Duodenal mucosa (tissue), 2 donors: ENCODE results near the gene QPCTL.
"Not testable (repeated sequence)": the region's sequence is repeated elsewhere in the genome, so short reads cannot be mapped to it uniquely, and the experiment has no call there.

Source experiments
- H3K27ac ChIP-seq: one replicate; pipeline ENCODE4 v1.7.0; 2013; ENCODE audit warnings: low read depth, low read length
- H3K27me3 ChIP-seq, 2 donors: one replicate each; pipeline ENCODE4 v1.7.0; 2013; ENCODE audit warnings: low read length in 2 of 2, control low read depth in 1 of 2; ENCODE audit not compliant: insufficient read depth in 2 of 2, control insufficient read depth in 1 of 2
- H3K36me3 ChIP-seq, 2 donors: one replicate each; pipeline ENCODE4 v1.7.0; 2013; ENCODE audit warnings: low read length in 2 of 2, control low read depth in 1 of 2; ENCODE audit not compliant: insufficient read depth in 2 of 2, control insufficient read depth in 1 of 2
- H3K4me1 ChIP-seq, 2 donors: one replicate each; pipeline ENCODE4 v1.7.0; 2013; ENCODE audit warnings: low read length in 2 of 2, control low read depth in 1 of 2; ENCODE audit not compliant: insufficient read depth in 2 of 2, control insufficient read depth in 1 of 2
- H3K4me3 ChIP-seq, 2 donors: one replicate each; pipeline ENCODE4 v1.7.0; 2013; ENCODE audit warnings: low read length in 2 of 2, low read depth in 1 of 2
- H3K9ac ChIP-seq, 2 donors: one replicate each; pipeline ENCODE4 v1.7.0; 2013; ENCODE audit warnings: low read length in 2 of 2, low read depth in 1 of 2
- H3K9me3 ChIP-seq, 2 donors: one replicate each; pipeline ENCODE4 v1.7.0; 2013; ENCODE audit warnings: low read length in 2 of 2, control low read depth in 1 of 2; ENCODE audit not compliant: control insufficient read depth in 1 of 2

Gene QPCTL

DNA sequence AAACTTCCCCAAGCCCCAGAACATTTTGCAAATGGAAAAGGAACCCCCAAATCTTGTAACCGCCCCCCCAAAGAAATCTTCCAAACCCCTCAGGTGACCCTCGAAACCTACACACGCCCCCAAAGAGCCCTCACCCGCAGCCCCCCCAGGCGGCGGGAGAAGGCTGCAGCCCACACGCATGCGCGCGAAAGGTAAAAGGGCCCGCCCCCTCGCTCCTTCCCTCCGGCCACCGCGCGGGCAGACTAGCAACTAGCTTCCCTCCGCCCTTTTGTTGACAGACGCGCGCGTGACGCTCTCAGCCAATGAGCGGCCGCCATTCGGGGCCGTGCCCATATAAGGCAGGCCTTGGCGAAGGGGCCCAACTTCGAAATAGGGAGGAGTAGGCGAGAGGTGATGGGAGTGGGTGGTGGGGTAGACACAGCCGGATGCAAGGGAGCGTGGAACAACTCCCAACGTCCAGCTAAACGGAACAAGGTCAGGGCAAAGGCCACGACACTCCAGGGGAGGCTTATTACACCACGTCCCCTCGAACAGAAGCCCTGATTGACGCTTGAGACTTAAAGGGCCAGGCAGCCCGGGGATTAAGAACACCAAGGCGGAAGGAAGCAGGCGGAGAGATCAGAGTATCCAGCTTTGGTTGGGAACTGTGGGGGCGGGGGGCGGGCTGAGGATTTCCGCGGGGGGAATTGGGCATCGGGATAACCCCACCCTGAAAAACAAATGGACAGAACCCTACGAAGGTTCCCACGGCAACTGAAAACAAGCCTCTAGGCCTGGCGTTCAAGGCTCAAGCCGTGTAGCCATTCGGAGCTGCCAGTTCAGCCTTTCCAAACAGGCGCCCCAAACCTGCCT lies 24.9 kb downstream of the QPCTL start:
- no peaks in the 10 kb centered on the region for H3K36me3 ChIP-seq
- peak overlapping the region; percentile 79 to 90 for H3K4me3 ChIP-seq
- no peaks in the 10 kb centered on the region for H3K9me3 ChIP-seq
- no peaks in the 10 kb centered on the region for H3K27me3 ChIP-seq
- H3K27ac ChIP-seq = peak overlapping the region; percentile 90
- H3K9ac ChIP-seq = peak overlapping the region; percentile 96 to 99
- peaks cover 22 to 25% of the 10 kb centered on the region in 2 donors for H3K4me1 ChIP-seq

DNA sequence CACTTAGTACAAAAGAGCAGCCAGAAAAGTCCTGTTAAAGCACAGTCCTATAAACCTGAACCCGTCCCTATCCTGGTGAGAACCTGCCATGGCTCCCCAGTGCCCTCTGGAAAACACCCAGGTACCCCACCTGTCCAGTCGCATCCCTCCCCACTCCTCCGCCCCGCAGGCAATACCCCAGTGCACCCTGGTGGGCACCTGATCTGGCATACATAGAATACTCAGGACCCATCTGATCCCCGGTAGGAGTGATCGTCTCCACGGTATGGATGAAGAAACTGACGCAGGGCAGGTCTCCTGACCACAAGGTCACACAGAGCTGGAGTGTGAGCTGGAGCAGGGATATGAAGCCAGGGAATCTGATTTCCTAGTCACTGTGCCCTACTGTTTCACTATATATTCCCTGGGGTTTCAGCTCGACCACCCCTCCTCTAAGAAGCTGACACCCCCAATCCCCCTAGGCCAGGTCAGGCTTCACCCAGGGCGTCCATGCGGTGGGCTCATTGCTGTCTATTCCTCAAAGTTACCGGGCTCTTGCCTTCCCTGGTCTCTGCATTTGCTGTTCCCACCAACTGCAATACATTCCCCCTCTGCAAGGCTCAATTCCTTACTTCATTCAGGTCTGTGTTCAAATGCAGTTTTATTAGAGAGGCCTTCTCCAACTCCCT lies 25.7 kb downstream of the QPCTL start:
- peak overlapping the region; percentile 78 to 89 for H3K9ac ChIP-seq
- peaks cover 0 to 2% of the 10 kb centered on the region in 2 donors for H3K36me3 ChIP-seq
- peaks cover 22 to 25% of the 10 kb centered on the region in 2 donors for H3K4me1 ChIP-seq
- H3K27me3 ChIP-seq = no peaks in the 10 kb centered on the region
- H3K4me3 ChIP-seq = peak overlapping the region; percentile 64 to 90
- H3K27ac ChIP-seq = peak overlapping the region; percentile 90
- no peaks in the 10 kb centered on the region for H3K9me3 ChIP-seq

DNA sequence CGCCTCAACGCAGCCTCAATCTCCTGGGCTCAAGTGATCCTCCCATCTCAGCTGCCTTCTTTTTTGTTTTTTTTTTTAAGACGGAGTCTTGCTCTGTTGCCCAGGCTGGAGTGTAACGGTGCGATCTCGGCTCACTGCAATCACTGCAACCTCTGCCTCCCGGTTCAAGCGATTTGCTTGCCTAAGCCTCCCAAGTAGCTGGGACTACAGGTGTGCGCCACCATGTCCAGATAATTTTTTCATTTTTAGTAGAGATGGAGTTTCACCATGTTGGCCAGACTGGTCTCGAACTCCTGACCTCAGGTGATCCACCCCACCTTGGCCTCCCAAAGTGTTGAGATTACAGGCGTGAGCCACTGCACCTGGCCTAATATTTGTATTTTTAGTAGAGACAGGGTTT lies 27.6 kb downstream of the QPCTL start:
- not testable (repeated sequence) for H3K27ac ChIP-seq, H3K9me3 ChIP-seq, H3K27me3 ChIP-seq

DNA sequence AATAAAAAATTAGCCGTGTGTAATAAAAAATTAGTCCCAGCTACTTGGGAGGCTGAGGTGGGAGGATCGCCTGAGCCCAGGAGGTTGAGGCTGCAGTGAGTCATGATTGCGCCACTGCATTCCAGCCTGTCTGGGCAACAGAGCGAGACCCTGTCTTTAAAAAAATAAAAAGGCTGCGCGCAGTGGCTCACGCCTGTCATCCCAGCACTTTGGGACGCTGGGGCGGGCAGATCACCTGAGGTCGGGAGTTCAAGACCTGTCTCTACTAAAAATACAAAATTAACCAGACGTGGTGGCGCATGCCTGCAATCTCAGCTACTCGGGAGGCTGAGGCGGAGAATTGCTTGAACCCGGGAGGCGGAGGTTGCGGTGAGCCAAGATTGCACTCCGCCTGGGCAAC lies 36.2 kb downstream of the QPCTL start:
- not testable (repeated sequence) for H3K27me3 ChIP-seq, H3K27ac ChIP-seq, H3K4me1 ChIP-seq

More for the DNA sequence above, 27.6 kb downstream of the QPCTL start:
- peaks cover 22 to 25% of the 10 kb centered on the region in 2 donors for H3K4me1 ChIP-seq
- not testable (repeated sequence) for H3K9ac ChIP-seq, H3K4me3 ChIP-seq, H3K36me3 ChIP-seq

DNA sequence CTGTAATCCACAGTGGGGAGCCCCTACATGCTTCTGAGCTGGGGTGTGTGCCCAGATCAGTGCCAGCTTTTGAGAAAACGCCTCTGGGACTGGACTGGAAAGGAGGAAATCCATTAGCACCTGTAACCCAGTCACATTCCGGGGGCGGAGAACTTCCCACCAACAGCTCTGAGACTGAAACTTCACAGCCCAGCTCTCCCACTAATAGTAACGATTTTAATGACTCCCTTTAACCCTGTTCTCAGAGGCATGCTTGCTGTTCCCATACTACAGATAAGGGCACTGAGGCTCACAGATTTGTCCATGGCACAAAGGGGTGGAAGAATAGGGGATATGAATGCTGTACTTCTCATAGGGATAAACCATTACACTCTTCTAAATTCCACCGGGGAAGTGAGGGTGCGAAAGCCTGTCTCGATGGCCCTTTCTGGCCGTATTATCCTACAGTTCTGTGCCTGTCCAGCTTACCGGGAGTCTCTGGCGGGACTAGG lies 37.4 kb downstream of the QPCTL start:
- Histone ChIP-seq H3K27me3 (no peaks in the 10 kb centered on the region), H3K36me3 (no peaks in the 10 kb centered on the region), H3K9me3 (no peaks in the 10 kb centered on the region), H3K4me3 (peak overlapping the region; percentile 90 to 95), H3K4me1 (peaks cover 4 to 9% of the 10 kb centered on the region in 2 donors), H3K9ac (peak overlapping the region; percentile 61 to 98), H3K27ac (no peak overlapping the region)

More for the DNA sequence above, 36.2 kb downstream of the QPCTL start:
- H3K9ac ChIP-seq, H3K4me3 ChIP-seq, H3K9me3 ChIP-seq, H3K36me3 ChIP-seq: not testable (repeated sequence)

DNA sequence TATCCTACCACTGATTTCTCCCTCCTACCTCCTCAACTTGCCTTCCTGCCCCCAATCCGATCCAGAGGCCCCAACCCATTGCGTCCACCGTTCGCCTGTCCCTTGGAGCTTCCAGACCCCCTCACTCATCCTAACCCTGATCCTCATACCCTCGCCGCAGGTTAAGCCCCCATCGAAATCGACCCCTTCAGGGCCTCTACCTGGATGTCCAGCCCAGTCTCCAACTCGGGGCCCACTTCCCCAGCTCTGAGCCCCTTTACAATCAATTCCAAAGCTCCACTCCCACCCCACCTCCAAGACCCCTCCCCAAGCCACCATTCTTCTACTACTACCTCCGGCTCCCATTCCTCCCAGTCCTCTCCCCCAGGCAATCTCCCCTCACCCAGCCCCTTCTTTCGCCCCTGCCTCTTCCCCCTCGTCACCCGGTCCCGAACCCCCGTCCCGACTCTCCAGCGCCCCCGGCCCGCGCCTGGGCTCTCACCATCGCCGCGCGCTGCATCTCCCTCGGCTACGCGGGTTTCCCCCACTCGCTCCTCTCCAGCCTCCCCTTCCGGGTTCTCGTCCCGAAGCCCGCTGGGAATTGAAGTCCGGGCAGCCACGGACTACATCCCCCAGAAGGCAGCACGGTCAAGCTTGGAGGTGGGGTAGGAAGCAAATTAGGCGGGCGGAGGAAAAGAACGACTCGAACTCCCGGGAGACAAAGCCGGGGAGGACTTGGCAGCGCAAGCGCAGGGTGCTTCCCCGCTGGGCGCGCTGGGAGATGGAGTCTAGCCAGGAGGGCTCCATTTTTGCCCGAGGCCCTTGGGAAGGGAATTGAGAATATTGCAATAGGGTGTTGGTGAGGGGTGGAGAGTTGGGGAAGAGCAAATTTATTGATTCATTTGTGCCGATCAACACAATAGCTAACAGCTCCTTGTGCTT lies 38.2 kb downstream of the QPCTL start, which contains the start of gene FBXO46:
Gene FBXO46, minus strand, starts transcription at position 529 of the 921 bp plus-strand sequence. CDS start 17,401 bp downstream, outside the sequence.
- H3K4me1 ChIP-seq = peaks cover 4 to 9% of the 10 kb centered on the region in 2 donors
- H3K9ac ChIP-seq = peak within 1 kb of the TSS; percentile 61 to 98
- H3K4me3 ChIP-seq = peak within 1 kb of the TSS; percentile 90 to 95
- no peaks in the 10 kb centered on the region for H3K27me3 ChIP-seq
- H3K27ac ChIP-seq = peak within 1 kb of the TSS; percentile 53
- H3K36me3 ChIP-seq = no peaks in the 10 kb centered on the region
- no peaks in the 10 kb centered on the region for H3K9me3 ChIP-seq

DNA sequence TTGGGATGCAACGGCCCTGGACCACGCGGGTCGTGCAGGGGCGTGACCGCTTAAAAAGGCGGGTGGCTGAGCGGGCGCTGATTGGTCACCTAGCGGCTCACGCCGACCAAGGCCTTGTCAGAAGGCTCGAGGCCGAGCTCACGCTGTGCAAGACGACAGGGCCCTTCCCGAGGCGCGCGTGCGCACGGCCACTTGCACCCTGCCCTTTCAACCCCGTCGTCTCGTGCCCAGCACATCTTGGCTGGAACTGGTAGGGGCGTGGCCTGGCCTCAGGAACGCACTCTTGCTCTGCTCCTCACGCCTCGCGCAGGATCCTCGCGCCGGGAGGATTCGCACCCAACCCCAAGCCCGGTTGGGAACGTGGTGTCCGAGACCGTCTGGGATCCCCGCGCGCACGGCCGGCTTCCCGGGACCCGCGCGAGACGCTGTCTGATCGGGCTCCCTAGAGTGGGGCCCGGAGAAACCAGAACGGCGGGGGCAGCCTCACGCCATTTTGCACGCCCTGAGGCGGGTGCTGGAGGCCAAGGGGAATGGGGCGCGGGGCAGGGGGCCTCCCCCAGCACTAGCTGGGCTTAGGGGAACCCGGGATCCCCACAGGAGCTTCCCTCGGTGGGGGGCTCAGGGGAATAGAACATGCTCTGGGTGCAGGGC lies 40.8 kb downstream of the QPCTL start, which contains the start of gene MEIOSIN:
Gene MEIOSIN, plus strand, starts transcription at position 280 of the 651 bp plus-strand sequence. CDS start 1,938 bp downstream, outside the sequence.
- Histone ChIP-seq H3K4me1 (peaks cover 4 to 9% of the 10 kb centered on the region in 2 donors), H3K4me3 (no peak within 1 kb of the TSS), H3K36me3 (no peaks in the 10 kb centered on the region), H3K9me3 (no peaks in the 10 kb centered on the region), H3K27me3 (no peaks in the 10 kb centered on the region), H3K27ac (no peak within 1 kb of the TSS), H3K9ac (no peak within 1 kb of the TSS)

DNA sequence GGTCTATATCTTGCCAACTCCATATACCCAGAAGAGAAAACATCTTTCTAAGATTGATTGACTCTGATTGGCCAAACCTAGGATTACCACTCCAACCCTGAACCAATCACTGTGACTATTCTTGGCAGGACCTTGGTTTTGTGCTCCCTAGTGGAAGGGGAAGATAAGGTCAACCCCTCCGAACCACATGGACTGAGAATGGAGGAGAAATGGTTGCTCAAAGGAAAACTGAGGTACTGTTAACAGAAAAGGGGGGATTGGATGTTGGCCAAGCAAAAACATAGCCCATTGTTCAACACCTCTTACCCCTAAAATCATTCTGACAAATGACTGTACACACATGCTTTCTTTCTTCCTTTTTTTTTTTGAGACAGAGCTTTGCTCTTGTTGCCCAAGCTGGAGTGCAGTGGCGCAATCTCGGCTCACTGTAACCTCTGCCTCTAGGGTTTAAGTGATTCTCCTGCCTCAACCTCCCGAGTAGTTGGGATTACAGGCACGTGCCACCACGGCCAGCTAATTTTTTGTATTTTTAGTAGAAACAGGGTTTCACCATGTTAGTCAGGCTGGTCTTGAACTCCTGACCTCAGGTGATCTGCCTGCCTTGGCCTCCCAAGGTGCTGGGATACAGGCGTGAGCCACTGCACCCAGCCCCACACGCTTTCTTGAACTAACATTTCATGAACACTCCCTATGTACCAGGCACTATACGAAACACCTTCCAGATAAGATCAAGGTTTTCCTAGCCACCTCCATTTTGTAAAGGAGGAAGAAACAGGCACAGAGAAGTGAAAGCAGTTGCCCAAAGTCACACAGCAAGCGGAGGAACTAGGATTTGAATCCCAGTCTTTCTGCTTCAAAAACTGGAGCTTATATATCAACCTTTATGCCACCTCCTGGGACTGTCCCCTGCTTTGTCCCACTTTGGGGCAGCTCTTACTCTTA lies 47.3 kb downstream of the QPCTL start:
- Histone ChIP-seq H3K4me1 (no peaks in the 10 kb centered on the region), H3K9ac (no peak overlapping the region), H3K36me3 (no peaks in the 10 kb centered on the region), H3K9me3 (no peaks in the 10 kb centered on the region), H3K27me3 (no peaks in the 10 kb centered on the region), H3K27ac (no peak overlapping the region), H3K4me3 (no peak overlapping the region)
